GM12892 (cell line): Measurements from ENCODE around the gene FGF6. TPM values are rescaled to one million over a fixed set of nuclear protein-coding genes. Genes with fewer than 3 reads are reported as not detected.

Experiments used
- DNase-seq: peaks from one replicate; pipeline ENCODE4 v3.0.0; 2011; ENCODE audit not compliant: insufficient read length
- FAIRE-seq: peaks from 2 replicates; lab custom pipeline; 2011; peaks lifted over from hg19 to GRCh38; lab: Jason Lieb, UNC
- POLR2A ChIP-seq: IDR thresholded peaks from 2 replicates; pipeline ENCODE4 v1.6.1; 2011; ENCODE audit warnings: low read depth, low read length, control low read depth
- POLR2AphosphoS5 ChIP-seq: IDR thresholded peaks from 2 replicates; pipeline ENCODE4 v1.6.1; 2011; ENCODE audit warnings: low read depth, low read length, control low read depth
- TAF1 ChIP-seq: IDR thresholded peaks from 2 replicates; pipeline ENCODE4 v1.6.1; 2011; ENCODE audit warnings: low read depth, mild to moderate bottlenecking, control low read depth, low read length, borderline replicate concordance
- polyA plus RNA-seq: library from polyadenylated mRNA; unstranded; fragments of >200 nt; gene quantifications from one replicate; pipeline ENCODE4 v1.2.1, GENCODE V29; 2012; ENCODE audit warnings: missing spikeins, inconsistent platforms; ENCODE audit not compliant: missing spikeins

Gene FGF6, protein sequence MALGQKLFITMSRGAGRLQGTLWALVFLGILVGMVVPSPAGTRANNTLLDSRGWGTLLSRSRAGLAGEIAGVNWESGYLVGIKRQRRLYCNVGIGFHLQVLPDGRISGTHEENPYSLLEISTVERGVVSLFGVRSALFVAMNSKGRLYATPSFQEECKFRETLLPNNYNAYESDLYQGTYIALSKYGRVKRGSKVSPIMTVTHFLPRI
- polyA plus RNA-seq: not detected

DNA sequence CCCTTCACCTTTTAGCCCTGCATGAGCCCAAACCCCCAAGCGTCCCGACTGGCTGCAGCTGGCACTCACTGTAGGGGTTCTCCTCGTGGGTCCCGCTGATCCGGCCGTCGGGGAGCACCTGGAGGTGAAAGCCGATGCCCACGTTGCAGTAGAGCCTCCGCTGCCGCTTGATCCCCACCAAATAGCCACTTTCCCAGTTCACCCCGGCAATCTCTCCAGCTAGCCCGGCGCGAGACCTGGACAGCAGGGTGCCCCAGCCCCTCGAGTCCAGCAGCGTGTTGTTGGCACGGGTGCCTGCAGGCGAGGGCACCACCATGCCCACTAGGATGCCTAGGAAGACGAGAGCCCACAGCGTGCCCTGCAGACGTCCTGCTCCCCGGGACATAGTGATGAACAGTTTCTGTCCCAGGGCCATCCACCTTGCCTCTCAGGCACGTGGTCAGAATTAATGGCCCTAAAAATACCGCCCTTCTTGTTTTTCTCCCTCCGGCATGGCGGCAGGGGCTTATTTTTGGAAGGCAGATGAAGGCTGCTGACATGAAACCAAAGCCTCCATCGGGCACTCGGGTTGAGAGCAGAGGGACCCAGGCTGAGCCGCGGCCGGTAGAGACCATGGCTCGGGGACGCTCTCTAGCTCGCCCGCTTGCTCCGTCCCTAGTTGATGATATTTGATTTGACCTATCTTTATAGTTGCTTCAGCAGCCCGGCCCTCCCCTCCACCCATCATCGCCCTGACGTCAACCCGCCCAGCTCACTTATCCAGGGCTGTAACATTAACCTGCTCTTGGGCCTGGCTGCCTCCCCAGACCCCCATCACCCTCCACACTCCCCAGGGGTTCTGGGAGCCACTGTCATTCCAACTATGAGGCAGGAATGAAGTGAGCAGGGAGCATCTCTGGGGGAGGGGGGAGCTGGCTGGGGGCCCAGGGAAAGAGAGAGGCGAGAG is at the start of gene FGF6:
FGF6 (minus strand) TSS at position 660 of the 946 bp plus-strand sequence; CDS start at position 415, 245 bp downstream.
- no peak for DNase-seq
- FAIRE-seq: no peak

GRCh38 chr12:4490973-4491372 is 45.4 kb upstream of the FGF6 start:
- FAIRE-seq (no peak), DNase-seq (no peak)
- TF ChIP-seq POLR2A (no peak), POLR2AphosphoS5 (no peak), TAF1 (no peak)

More for the DNA sequence above, at the start of gene FGF6:
- no peak for TF ChIP-seq POLR2A

- FAIRE-seq: no peak
- no peak for DNase-seq
- TF ChIP-seq POLR2A (no peak), TAF1 (no peak), POLR2AphosphoS5 (no peak)
Measured at GRCh38 chr12:4489556-4489955, 43.9 kb upstream of the FGF6 start.

- no peak for DNase-seq
- TF ChIP-seq TAF1 (no peak), POLR2AphosphoS5 (no peak), POLR2A (no peak)
- FAIRE-seq: no peak
Measured at GRCh38 chr12:4486980-4487379, 41.4 kb upstream of the FGF6 start.

DNA sequence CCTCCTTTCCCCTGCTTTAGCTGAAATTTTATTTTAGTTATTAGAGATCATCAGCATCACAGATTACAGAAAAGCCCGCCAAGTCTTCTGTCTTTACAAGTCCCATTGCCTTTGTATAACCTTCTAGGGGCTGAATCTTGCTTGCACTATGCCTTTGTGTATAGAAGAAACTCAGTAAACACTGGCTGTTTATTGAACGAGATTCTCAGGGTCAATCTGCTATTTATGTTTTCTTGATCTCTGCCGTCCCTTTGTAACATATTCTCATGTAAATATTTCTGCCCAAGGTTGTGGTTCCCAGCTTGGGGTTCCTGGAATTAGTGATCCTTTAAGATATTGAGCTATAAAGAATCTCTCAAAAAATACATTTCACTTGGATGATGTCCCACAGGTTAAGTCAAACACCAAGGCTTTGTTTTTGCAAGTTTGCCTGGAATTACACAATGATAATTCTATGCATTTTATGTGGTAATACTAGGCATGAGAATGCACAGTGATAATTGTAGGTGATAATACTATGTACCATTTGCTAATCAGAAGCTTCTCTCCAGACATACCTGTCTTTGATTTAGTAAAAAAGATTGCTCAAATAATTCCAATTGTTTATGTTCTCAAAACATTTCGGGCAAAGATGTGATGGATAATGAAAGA is 40.6 kb upstream of the FGF6 start:
- DNase-seq (no peak), FAIRE-seq (no peak)
- TF ChIP-seq TAF1: no peak
- no peak for TF ChIP-seq POLR2AphosphoS5
- no peak for TF ChIP-seq POLR2A

- no peak for DNase-seq
- FAIRE-seq: peak; percentile 21
Measured at GRCh38 chr12:4483885-4484823, 38.5 kb upstream of the FGF6 start.

GRCh38 chr12:4482936-4483335 is 37.3 kb upstream of the FGF6 start:
- TF ChIP-seq POLR2A (no peak), POLR2AphosphoS5 (no peak), TAF1 (no peak)
- DNase-seq (no peak), FAIRE-seq (no peak)

More at GRCh38 chr12:4483885-4484823, 38.5 kb upstream of the FGF6 start:
- TF ChIP-seq POLR2A (no peak), POLR2AphosphoS5 (no peak), TAF1 (no peak)

DNA sequence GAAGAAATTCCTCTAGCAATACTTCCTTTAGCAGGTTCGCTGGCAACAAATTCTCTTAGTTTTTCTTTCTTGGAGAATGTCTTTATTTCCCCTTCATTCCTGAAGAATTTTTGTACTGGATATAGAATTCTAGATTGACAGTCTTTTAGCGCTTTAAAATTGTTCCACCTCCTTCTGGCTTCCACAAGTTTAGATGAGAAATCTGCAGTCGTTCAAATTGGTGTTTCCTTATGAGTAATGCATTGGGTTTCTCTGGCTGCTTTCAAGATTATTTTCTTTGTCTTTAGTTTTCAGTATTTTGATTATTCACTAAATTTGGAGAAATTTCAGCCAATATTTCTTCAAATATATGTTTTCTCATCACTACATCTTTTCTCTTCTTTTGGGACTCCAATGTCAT is 33.3 kb upstream of the FGF6 start:
- FAIRE-seq (no peak), DNase-seq (no peak)
- TF ChIP-seq POLR2AphosphoS5 (no peak), POLR2A (no peak), TAF1 (no peak)

GRCh38 chr12:4477129-4477528 is 31.5 kb upstream of the FGF6 start:
- TF ChIP-seq POLR2AphosphoS5 (no peak), POLR2A (no peak), TAF1 (no peak)
- FAIRE-seq (no peak), DNase-seq (no peak)

DNA sequence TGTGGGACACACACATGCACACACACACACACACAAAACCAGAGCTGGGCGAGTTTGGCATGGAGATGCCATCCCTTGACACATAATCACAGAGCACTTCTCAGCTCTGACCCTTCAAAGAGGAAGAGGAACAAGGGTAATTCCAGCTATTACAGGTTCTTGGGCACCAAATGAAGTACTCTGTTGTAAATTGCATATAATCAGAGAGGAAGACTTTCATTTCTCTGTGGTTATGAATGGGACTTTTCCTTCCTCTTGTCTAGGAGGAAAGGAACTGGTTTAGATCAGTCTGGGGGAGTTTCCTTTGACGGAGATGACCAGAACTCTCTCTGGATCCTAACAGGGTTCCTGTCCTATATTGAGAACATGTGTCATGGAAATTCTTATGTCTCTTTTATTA is 26.4 kb upstream of the FGF6 start:
- DNase-seq: no peak
- TF ChIP-seq POLR2AphosphoS5: no peak
- no peak for TF ChIP-seq POLR2A
- no peak for TF ChIP-seq TAF1
- FAIRE-seq: no peak
